Measurements from ENCODE around the gene CCN2. TPM values are rescaled to one million over a fixed set of nuclear protein-coding genes. Genes with fewer than 3 reads are reported as not detected.

The CCN2 gene
- total RNA-seq, 1 donor from 2014 or later, result 1,296 TPM

- Mint-ChIP-seq H3K36me3 (ENCODE audit: low read depth) (no peaks in the 10 kb centered on the region), H3K27ac (ENCODE audit: unreplicated experiment) (no peak overlapping the region), H3K9me3 (ENCODE audit: low read depth) (no peaks in the 10 kb centered on the region), H3K4me1 (ENCODE audit: low read depth) (peaks cover 14% of the 10 kb centered on the region), H3K4me3 (ENCODE audit: unreplicated experiment) (no peak overlapping the region), H3K27me3 (ENCODE audit: low read depth) (no peaks in the 10 kb centered on the region)
- DNase-seq (ENCODE audit: low spot score), result no peak
- TF ChIP-seq CTCF (IDR thresholded peaks at IDR 0.05), result no peak
Observed at GRCh38 chr6:131929264-131929663, 21.9 kb downstream of the CCN2 start.

GRCh38 chr6:131924881-131925474 is 26.2 kb downstream of the CCN2 start:
- H3K36me3 Mint-ChIP-seq (ENCODE audit: low read depth), result peaks cover 3% of the 10 kb centered on the region
- DNase-seq (ENCODE audit: low spot score), result no peak
- peaks cover 11% of the 10 kb centered on the region for H3K9me3 Mint-ChIP-seq (ENCODE audit: low read depth)
- no peak overlapping the region for H3K4me3 Mint-ChIP-seq (ENCODE audit: unreplicated experiment)
- no peak overlapping the region for H3K27ac Mint-ChIP-seq (ENCODE audit: unreplicated experiment)
- TF ChIP-seq CTCF (IDR thresholded peaks at IDR 0.05), result peak; percentile 88
- no peaks in the 10 kb centered on the region for H3K27me3 Mint-ChIP-seq (ENCODE audit: low read depth)
- H3K4me1 Mint-ChIP-seq (ENCODE audit: low read depth), result peaks cover 5% of the 10 kb centered on the region

GRCh38 chr6:131923356-131923755 is 27.8 kb downstream of the CCN2 start:
- DNase-seq (ENCODE audit: low spot score), result no peak
- Mint-ChIP-seq H3K9me3 (ENCODE audit: low read depth) (peaks cover 16% of the 10 kb centered on the region), H3K4me1 (ENCODE audit: low read depth) (peaks cover 5% of the 10 kb centered on the region), H3K4me3 (ENCODE audit: unreplicated experiment) (no peak overlapping the region), H3K27me3 (ENCODE audit: low read depth) (no peaks in the 10 kb centered on the region), H3K27ac (ENCODE audit: unreplicated experiment) (no peak overlapping the region), H3K36me3 (ENCODE audit: low read depth) (peaks cover 3% of the 10 kb centered on the region)
- peak; percentile 77 for TF ChIP-seq CTCF (IDR thresholded peaks at IDR 0.05)

- TF ChIP-seq CTCF (IDR thresholded peaks at IDR 0.05), result no peak
- H3K4me1 Mint-ChIP-seq (ENCODE audit: low read depth), result peaks cover 14% of the 10 kb centered on the region
- peaks cover 16% of the 10 kb centered on the region for H3K9me3 Mint-ChIP-seq (ENCODE audit: low read depth)
- no peak for DNase-seq (ENCODE audit: low spot score)
- H3K27me3 Mint-ChIP-seq (ENCODE audit: low read depth), result no peaks in the 10 kb centered on the region
- H3K4me3 Mint-ChIP-seq (ENCODE audit: unreplicated experiment), result no peak overlapping the region
- peaks cover 3% of the 10 kb centered on the region for H3K36me3 Mint-ChIP-seq (ENCODE audit: low read depth)
- no peak overlapping the region for H3K27ac Mint-ChIP-seq (ENCODE audit: unreplicated experiment)
Observed at GRCh38 chr6:131920656-131921055, 30.5 kb downstream of the CCN2 start.

- H3K4me1 Mint-ChIP-seq (ENCODE audit: low read depth), result peaks cover 9% of the 10 kb centered on the region
- H3K27ac Mint-ChIP-seq (ENCODE audit: unreplicated experiment), result no peak overlapping the region
- H3K36me3 Mint-ChIP-seq (ENCODE audit: low read depth), result peaks cover 3% of the 10 kb centered on the region
- DNase-seq (ENCODE audit: low spot score), result no peak
- no peaks in the 10 kb centered on the region for H3K27me3 Mint-ChIP-seq (ENCODE audit: low read depth)
- H3K9me3 Mint-ChIP-seq (ENCODE audit: low read depth), result peaks cover 16% of the 10 kb centered on the region
- no peak for TF ChIP-seq CTCF (IDR thresholded peaks at IDR 0.05)
- no peak overlapping the region for H3K4me3 Mint-ChIP-seq (ENCODE audit: unreplicated experiment)
Observed at GRCh38 chr6:131918650-131919355, 32.4 kb downstream of the CCN2 start.

Measured in chondrocyte (in vitro differentiated cells).